Activated CD8-positive, alpha-beta memory T cell treated with anti-CD3 and anti-CD28 coated beads for 36 hours (primary cell): ENCODE results near the gene CYTH1. TPM values are rescaled to one million over a fixed set of nuclear protein-coding genes. Genes with fewer than 3 reads are reported as not detected.

Experiments
- CTCF ChIA-PET: fragments of 350-600 bp; sonication (Branson Sonifier 250); formaldehyde crosslinking; loops from one replicate; lab custom pipeline; 2021; ENCODE audit warnings: antibody characterized with exemption; lab: Charles Lee
- POLR2A ChIA-PET: fragments of 350-600 bp; sonication (Branson Sonifier 250); formaldehyde crosslinking; loops from one replicate; lab custom pipeline; 2021; ENCODE audit warnings: antibody characterized with exemption; lab: Charles Lee
- total RNA-seq, 2 experiments: library from RNA; stranded (reverse); gene quantifications; one replicate each; pipeline ENCODE4 v1.2.3, GENCODE V29; 2021

CYTH1 gene
- total RNA-seq, 2 experiments from 2014 or later, result 92.1 to 96.7 TPM

GRCh38 chr17:78697554-78698343, 84.3 kb downstream of the CYTH1 start:
- ChIA-PET POLR2A (interaction anchor here (0.6 kb wide), 3 partner anchors 9 to 102 kb away, joined by 4 to 5 read pairs (median 4); no protein-coding TSS in a partner anchor), CTCF (interaction anchor here (0.6 to 1.8 kb wide), 2 partner anchors 12 to 38 kb away, joined by 4 to 8 read pairs; no protein-coding TSS in a partner anchor)

DNA sequence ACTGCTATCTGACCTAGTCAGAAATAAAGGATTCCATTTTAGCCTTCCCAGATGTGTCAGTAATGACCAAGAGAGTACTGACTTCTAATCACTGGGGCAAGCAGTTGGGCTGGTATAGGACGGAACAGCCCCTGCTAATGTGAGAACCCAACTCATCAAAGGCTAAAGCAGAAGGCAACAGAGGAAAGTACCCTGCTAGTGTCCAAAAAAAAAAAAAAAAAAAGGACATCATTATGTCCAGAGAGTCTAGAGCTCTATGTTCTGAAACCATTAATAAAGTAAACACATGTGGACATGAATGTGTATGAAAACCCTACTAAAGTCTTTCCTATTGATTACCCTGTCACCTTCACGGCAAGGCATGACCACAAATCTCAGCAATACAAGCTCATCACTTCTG, 85.0 kb downstream of the CYTH1 start:
- POLR2A ChIA-PET, result interaction anchor here (0.6 kb wide), 4 partner anchors 10 to 103 kb away, joined by 3 to 5 read pairs (median 4); no protein-coding TSS in a partner anchor
- CTCF ChIA-PET, result interaction anchor here (0.6 to 1.8 kb wide), 2 partner anchors 13 to 37 kb away, joined by 4 to 8 read pairs; no protein-coding TSS in a partner anchor

GRCh38 chr17:78696016-78696982, 85.8 kb downstream of the CYTH1 start:
- POLR2A ChIA-PET, result interaction anchor here (0.6 kb wide), 1 partner anchor 84 kb away, joined by 3 read pairs; no protein-coding TSS in a partner anchor

GRCh38 chr17:78694805-78695531, 87.1 kb downstream of the CYTH1 start:
- ChIA-PET POLR2A (no interaction called here), CTCF (no interaction called here)

More at GRCh38 chr17:78696016-78696982, 85.8 kb downstream of the CYTH1 start:
- CTCF ChIA-PET, result no interaction called here

- CTCF ChIA-PET, result no interaction called here
- POLR2A ChIA-PET, result no interaction called here
Observed at GRCh38 chr17:78693346-78694083, 88.6 kb downstream of the CYTH1 start.

- ChIA-PET POLR2A (no interaction called here), CTCF (no interaction called here)
Observed at GRCh38 chr17:78692460-78693010, 89.5 kb downstream of the CYTH1 start.

DNA sequence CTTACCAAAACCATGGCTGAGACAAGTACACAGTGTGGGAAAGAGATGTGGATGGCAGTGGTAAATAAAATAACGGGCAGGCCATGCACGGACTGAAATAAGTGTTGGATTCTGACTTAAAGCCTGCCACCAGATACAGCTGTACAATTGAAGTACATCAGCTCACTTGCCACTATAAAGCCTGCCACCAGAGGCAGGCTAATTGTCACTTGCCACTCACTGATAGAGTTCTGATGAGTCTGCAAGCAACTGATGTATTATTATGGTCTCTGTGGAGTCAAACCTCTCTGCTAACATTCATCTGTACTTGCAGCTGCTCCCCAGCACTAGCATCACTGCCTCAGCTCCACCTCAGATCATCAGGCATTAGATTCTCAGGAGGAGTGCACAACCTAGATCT, 93.0 kb downstream of the CYTH1 start:
- CTCF ChIA-PET, result no interaction called here
- POLR2A ChIA-PET, result no interaction called here

GRCh38 chr17:78687944-78688343, 94.1 kb downstream of the CYTH1 start:
- ChIA-PET CTCF (no interaction called here), POLR2A (no interaction called here)

- ChIA-PET POLR2A (no interaction called here), CTCF (no interaction called here)
Observed at GRCh38 chr17:78687125-78687524, 94.9 kb downstream of the CYTH1 start.

GRCh38 chr17:78684026-78684425, 98.0 kb downstream of the CYTH1 start:
- ChIA-PET CTCF (no interaction called here), POLR2A (no interaction called here)

DNA sequence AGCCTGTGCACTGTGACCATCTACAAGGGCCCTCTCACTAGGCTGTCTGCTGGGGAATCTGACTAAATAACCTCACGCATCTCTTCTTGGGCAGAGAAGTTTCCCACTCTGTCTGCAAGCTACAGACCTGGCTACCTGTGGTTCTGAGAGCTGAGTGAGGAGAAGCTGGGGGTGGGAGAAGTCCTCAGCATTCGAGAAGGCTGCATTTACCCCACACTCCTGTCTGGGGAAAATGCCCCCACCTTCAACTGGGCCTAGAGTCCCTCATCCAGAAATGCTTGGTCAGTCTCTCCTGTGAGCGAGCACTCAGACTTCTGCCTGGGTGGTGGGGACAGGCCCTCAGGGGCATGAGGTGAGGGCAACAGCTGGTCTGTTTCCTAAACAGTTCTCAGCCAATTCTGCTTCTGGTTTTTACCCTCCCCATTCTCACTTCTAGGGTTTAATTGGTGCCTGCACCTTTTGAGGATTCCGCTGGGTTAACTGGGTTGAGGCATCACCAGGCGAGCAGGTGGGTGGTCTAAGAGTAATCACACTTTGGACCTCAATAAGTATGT, 98.6 kb downstream of the CYTH1 start:
- ChIA-PET POLR2A (no interaction called here), CTCF (no interaction called here)

- POLR2A ChIA-PET, result no interaction called here
- CTCF ChIA-PET, result no interaction called here
Observed at GRCh38 chr17:78682363-78682762, 99.7 kb downstream of the CYTH1 start.

GRCh38 chr17:78680436-78680835, 101.6 kb downstream of the CYTH1 start:
- POLR2A ChIA-PET, result no interaction called here
- CTCF ChIA-PET, result no interaction called here

DNA sequence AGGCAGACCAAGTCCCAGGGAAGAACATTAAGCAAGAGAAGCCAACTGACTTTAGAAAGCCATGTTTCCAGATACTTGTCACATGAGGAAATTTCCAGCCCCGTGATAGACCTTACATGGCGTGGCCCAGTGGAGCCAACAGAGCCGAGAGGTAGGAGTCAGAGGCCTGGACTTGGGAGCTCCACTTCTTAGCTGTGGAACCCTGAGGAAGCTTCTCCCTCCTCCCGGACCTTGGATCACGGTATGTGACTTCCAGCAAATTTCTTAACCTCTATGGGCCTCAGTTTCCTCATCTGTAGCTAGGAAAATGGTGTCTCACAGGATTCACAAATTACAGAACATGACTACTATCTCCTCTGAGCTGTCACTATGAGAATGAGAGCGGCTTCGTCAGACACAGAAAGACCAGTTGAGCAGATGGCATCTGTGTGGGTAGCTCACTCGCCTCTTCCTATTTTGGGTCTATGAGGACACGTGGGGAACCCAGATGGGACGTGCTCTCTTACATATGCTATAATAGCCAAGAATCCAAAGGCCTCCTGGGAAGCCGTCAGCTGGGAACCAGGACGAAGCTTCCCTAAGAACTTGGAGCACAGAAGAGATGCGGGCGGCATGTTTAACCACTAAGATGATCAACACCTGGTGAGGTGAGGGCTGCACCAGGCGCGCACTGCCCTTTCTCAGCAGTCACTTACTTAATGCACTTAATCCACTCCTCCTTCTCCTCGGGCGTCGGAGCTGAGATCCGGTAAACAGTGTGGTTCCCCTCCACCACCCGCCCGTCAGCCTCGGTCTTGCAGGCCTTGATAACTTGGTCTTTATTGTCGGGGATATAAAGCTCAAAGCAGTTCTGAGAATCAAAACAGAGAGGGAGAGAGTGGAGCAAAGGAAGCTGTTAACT, 102.3 kb downstream of the CYTH1 start:
- ChIA-PET CTCF (no interaction called here), POLR2A (no interaction called here)

DNA sequence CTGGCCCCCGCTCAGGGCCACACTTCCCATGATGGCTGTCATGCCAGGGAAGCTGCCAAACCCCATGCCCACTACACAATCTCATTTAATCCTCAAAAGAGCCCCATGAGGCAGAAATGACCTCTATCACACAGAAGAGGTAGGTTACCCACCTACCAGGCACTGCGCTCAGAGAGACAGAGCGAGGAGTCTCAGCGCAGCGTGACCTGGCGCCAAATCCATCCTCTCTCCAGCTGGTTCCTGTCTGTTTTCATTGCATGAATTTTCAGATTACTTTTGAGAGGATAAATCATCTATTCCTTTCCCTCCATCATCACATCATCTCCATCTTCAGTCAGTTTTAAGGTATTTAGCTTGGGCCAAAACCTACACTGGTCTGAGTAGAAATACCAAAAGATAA, 103.4 kb downstream of the CYTH1 start:
- POLR2A ChIA-PET, result no interaction called here
- CTCF ChIA-PET, result no interaction called here

DNA sequence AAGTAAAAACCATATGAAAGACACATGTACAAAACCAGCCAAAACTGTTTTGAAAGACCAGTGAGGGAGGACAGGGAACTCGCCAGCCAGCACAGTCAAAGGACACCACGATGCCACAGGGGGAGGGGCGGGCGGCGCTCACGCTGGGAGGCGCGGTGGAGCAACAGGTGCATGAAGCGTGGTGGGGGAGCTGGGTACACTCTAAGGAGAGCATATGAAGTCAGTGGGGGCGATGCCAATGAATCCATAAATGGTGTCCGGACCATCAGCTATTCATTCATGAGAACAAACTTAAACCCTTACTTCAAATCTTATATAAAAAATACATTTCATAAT, 103.9 kb downstream of the CYTH1 start:
- ChIA-PET POLR2A (no interaction called here), CTCF (no interaction called here)
